Activated T-helper 1 cell treated with anti-CD3 and anti-CD28 coated beads, Interleukin-12 subunit alpha, Interleukin-12 subunit beta, Interleukin-2, Interleukin-4 antibody, amounts not matched to agents 30 ng/mL and 10 ng/mL and 1 ng/mL, durations not matched to agents 14 hours and 24 hours and 36 hours (primary cell): ENCODE data around the gene PIK3R5. TPM values are rescaled to one million over a fixed set of nuclear protein-coding genes. Genes with fewer than 3 reads are reported as not detected.

Experiments
- DNase-seq: peaks from one replicate; pipeline ENCODE4 v3.0.0; 2021; ENCODE audit warnings: low spot score
- H3K27ac Mint-ChIP-seq: one replicate; pipeline ENCODE4 v1.8.0; 2021; ENCODE audit warnings: mild to moderate bottlenecking, mixed read lengths
- H3K27me3 Mint-ChIP-seq: one replicate; pipeline ENCODE4 v1.8.0; 2022; ENCODE audit warnings: mild to moderate bottlenecking, moderate library complexity, mixed read lengths; ENCODE audit not compliant: insufficient read depth
- H3K36me3 Mint-ChIP-seq: one replicate; pipeline ENCODE4 v1.8.0; 2021; ENCODE audit warnings: low read depth, mixed read lengths
- H3K4me1 Mint-ChIP-seq: one replicate; pipeline ENCODE4 v1.8.0; 2021; ENCODE audit warnings: low read depth, mixed read lengths
- H3K4me3 Mint-ChIP-seq: one replicate; pipeline ENCODE4 v1.8.0; 2021; ENCODE audit warnings: mild to moderate bottlenecking, moderate library complexity, mixed read lengths
- H3K9me3 Mint-ChIP-seq: one replicate; pipeline ENCODE4 v1.8.0; 2021; ENCODE audit warnings: mixed read lengths
- intact Hi-C: fragments of 100-400 bp; cut with micrococcal nuclease; formaldehyde crosslinking; loops from one replicate; pipeline ENCODE4 v1.15.1; 2024
- total RNA-seq: library from RNA; stranded (reverse); gene quantifications from 2 replicates; pipeline ENCODE4 v1.2.3, GENCODE V29; 2022

Gene PIK3R5
- total RNA-seq, 1 donor from 2014 or later, result 33.6 TPM

GRCh38 chr17:8909586-8910270, 55.8 kb downstream of the PIK3R5 start:
- DNase-seq, result no peak
- Mint-ChIP-seq H3K36me3 (peaks cover 31% of the 10 kb centered on the region), H3K27ac (no peak overlapping the region), H3K27me3 (no peaks in the 10 kb centered on the region), H3K4me3 (no peak overlapping the region), H3K9me3 (no peaks in the 10 kb centered on the region), H3K4me1 (peaks cover 9% of the 10 kb centered on the region)
- intact Hi-C loops, result no loop called here

DNA sequence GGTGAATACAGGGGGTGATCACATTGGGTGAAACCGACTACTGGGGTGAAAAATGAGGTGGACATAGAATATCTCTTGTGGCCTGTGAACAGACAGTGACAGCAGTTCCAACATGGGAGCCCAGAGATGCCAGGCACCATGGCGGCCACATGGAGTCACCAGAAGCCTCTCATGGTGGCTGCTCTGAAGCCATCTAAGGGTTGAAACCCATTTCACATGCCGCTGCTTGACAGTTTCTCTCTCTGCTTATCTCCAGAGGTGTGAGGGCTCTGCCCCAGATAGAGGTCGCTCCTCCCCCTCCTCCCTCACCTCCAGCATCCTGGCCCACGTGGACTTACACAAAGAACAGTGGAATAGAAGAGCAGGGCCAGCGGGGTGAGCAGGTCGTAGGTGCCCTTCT, 60.2 kb downstream of the PIK3R5 start:
- Mint-ChIP-seq H3K27me3 (no peaks in the 10 kb centered on the region), H3K27ac (no peak overlapping the region)
- intact Hi-C loops, result no loop called here

DNA sequence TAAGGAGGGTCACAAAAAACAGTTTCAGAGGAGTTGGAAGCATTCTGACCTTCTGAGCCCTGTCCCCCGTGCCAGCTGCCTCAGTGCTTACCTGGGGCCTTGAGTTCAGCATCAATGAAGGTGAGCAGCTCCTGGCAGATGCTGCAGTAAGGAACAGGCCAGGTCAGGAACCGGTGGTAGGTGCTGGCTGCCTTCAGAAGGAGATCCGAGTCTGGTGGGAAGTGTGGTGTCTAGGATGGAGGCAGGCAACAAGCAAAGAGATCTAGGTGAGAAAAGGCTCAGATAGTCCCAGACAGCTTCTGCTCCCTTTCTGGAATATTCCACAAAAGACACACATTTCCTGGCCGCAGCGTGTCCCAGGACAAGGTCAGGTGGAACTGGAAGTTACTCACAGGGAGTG, 60.8 kb downstream of the PIK3R5 start:
- Mint-ChIP-seq H3K9me3 (no peaks in the 10 kb centered on the region), H3K4me3 (no peak overlapping the region), H3K27me3 (no peaks in the 10 kb centered on the region), H3K36me3 (peaks cover 54% of the 10 kb centered on the region), H3K4me1 (peaks cover 33% of the 10 kb centered on the region), H3K27ac (peak overlapping the region; percentile 8)
- intact Hi-C loops, result no loop called here
- DNase-seq, result no peak

More for the DNA sequence above, 60.2 kb downstream of the PIK3R5 start:
- Mint-ChIP-seq H3K9me3 (no peaks in the 10 kb centered on the region), H3K36me3 (peaks cover 49% of the 10 kb centered on the region), H3K4me1 (peaks cover 26% of the 10 kb centered on the region), H3K4me3 (no peak overlapping the region)
- DNase-seq, result no peak

DNA sequence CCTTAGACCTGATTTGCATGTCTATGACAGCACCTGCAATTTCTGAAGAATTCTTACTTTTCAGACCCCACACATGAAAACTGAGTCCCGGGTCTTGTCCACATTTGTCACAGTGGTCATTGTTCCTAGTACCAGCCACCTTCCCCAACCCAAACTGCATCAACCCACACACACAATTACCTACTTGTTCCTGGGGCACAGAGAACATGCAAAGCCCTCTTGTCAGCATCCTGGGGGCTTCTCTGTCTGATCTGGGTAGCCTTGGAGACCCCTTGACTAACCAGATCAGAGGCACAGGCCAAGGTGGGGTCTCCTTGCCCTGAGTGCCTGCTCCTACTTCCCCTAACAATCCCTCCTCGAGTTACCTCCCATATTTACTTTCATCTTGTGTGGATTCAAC, 61.3 kb downstream of the PIK3R5 start:
- DNase-seq, result no peak
- peak overlapping the region; percentile 8 for H3K27ac Mint-ChIP-seq
- H3K27me3 Mint-ChIP-seq, result no peaks in the 10 kb centered on the region
- H3K36me3 Mint-ChIP-seq, result peaks cover 55% of the 10 kb centered on the region
- H3K9me3 Mint-ChIP-seq, result no peaks in the 10 kb centered on the region
- no peak overlapping the region for H3K4me3 Mint-ChIP-seq
- intact Hi-C loops, result no loop called here
- H3K4me1 Mint-ChIP-seq, result peaks cover 38% of the 10 kb centered on the region

- Mint-ChIP-seq H3K4me1 (peaks cover 67% of the 10 kb centered on the region), H3K4me3 (peak overlapping the region; percentile 51), H3K27ac (peak overlapping the region; percentile 93), H3K27me3 (no peaks in the 10 kb centered on the region), H3K9me3 (no peaks in the 10 kb centered on the region), H3K36me3 (peaks cover 71% of the 10 kb centered on the region)
- no peak for DNase-seq
- intact Hi-C loops, result no loop called here
Observed at GRCh38 chr17:8900626-8901585, 64.6 kb downstream of the PIK3R5 start.

DNA sequence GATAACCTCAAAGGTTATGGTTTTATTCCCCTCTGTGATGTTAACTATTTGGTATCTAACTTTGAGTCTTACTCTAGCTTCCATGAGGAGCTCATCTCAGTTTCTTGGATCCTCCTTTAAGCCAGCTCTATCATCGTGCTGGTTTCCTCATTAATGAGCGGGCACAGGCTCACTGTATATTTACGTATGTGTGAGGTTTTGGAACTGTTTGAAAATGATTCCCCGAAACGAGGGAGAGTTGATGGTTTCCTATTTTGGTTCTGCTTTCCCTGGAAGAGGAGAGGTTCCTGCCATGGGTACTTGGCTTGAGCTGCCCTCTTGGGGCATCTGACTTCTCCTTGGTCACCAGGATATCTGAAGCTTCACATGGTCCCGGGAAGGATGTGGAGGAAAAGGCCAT, 65.3 kb downstream of the PIK3R5 start:
- DNase-seq, result no peak
- H3K9me3 Mint-ChIP-seq, result no peaks in the 10 kb centered on the region
- H3K27ac Mint-ChIP-seq, result peak overlapping the region; percentile 93
- no peaks in the 10 kb centered on the region for H3K27me3 Mint-ChIP-seq
- H3K36me3 Mint-ChIP-seq, result peaks cover 73% of the 10 kb centered on the region
- peaks cover 70% of the 10 kb centered on the region for H3K4me1 Mint-ChIP-seq
- H3K4me3 Mint-ChIP-seq, result peak overlapping the region; percentile 42
- intact Hi-C loops, result no loop called here

- intact Hi-C loops, result loop anchor here (1.0 to 5.0 kb wide), 8 partner anchors 37 to 461 kb away; partner anchors contain the start of genes NDEL1 and PIK3R5
- Mint-ChIP-seq H3K4me1 (peaks cover 77% of the 10 kb centered on the region), H3K27me3 (no peaks in the 10 kb centered on the region), H3K4me3 (peak overlapping the region; percentile 51), H3K36me3 (peaks cover 64% of the 10 kb centered on the region), H3K9me3 (no peaks in the 10 kb centered on the region), H3K27ac (peak overlapping the region; percentile 93)
- DNase-seq, result no peak
Observed at GRCh38 chr17:8898636-8899035, 66.9 kb downstream of the PIK3R5 start.

DNA sequence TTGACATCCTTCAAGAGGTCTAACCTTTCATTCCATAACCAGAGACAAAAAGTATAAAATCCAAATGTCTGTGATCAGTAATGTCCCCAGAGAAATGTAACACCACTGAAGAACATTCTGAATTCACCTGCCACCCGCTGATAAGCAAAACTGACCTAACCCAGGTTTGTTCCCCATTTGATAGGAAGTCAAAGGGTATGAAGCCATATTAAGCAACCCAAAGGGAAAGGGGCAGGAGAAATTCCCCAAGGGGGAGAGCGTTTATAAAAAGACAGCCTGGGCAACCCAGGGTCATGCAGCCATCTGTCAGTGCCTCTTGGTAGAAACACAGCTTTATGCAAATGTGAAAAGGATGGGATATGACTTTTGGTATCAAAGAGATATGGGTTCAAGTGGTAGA, 67.4 kb downstream of the PIK3R5 start:
- no peaks in the 10 kb centered on the region for H3K27me3 Mint-ChIP-seq
- peak overlapping the region; percentile 23 for H3K27ac Mint-ChIP-seq
- H3K36me3 Mint-ChIP-seq, result peaks cover 64% of the 10 kb centered on the region
- no peak overlapping the region for H3K4me3 Mint-ChIP-seq
- H3K4me1 Mint-ChIP-seq, result peaks cover 79% of the 10 kb centered on the region
- intact Hi-C loops, result loop anchor here (2.0 to 5.0 kb wide), 5 partner anchors 39 to 461 kb away; partner anchors contain the start of genes NDEL1 and PIK3R5
- H3K9me3 Mint-ChIP-seq, result no peaks in the 10 kb centered on the region
- no peak for DNase-seq

- no peak overlapping the region for H3K4me3 Mint-ChIP-seq
- H3K9me3 Mint-ChIP-seq, result no peaks in the 10 kb centered on the region
- H3K27me3 Mint-ChIP-seq, result no peaks in the 10 kb centered on the region
- peak overlapping the region; percentile 27 for H3K27ac Mint-ChIP-seq
- peaks cover 90% of the 10 kb centered on the region for H3K4me1 Mint-ChIP-seq
- intact Hi-C loops, result loop anchor here (5.0 kb wide), 2 partner anchors 110 to 460 kb away; partner anchors contain the start of gene NDEL1
- H3K36me3 Mint-ChIP-seq, result peaks cover 72% of the 10 kb centered on the region
- no peak for DNase-seq
Observed at GRCh38 chr17:8896641-8897635, 68.6 kb downstream of the PIK3R5 start.

DNA sequence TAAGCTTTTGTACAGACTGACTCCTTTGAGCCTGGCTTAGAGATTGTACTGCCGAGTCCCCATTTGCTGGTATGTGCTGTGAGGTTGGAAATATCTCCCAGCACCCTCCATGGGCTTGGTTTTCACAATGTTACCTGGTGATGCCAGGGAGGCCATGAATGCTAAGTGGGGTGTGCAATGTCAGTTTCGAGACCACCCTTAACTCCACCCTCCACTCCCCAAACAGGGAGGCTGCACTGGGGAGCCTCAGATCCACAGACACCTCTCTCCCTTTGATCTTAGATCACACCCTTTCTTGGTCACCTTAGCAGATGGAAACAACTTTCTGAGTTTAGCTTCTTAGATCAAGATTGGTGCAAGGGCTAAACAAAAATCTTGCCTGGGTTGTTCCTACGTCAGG, 69.4 kb downstream of the PIK3R5 start:
- H3K27me3 Mint-ChIP-seq, result no peaks in the 10 kb centered on the region
- no peak overlapping the region for H3K4me3 Mint-ChIP-seq
- H3K36me3 Mint-ChIP-seq, result peaks cover 66% of the 10 kb centered on the region
- no peak for DNase-seq
- no peaks in the 10 kb centered on the region for H3K9me3 Mint-ChIP-seq
- H3K27ac Mint-ChIP-seq, result no peak overlapping the region
- intact Hi-C loops, result loop anchor here (5.0 kb wide), 2 partner anchors 109 to 459 kb away; partner anchors contain the start of gene NDEL1
- H3K4me1 Mint-ChIP-seq, result peaks cover 84% of the 10 kb centered on the region

DNA sequence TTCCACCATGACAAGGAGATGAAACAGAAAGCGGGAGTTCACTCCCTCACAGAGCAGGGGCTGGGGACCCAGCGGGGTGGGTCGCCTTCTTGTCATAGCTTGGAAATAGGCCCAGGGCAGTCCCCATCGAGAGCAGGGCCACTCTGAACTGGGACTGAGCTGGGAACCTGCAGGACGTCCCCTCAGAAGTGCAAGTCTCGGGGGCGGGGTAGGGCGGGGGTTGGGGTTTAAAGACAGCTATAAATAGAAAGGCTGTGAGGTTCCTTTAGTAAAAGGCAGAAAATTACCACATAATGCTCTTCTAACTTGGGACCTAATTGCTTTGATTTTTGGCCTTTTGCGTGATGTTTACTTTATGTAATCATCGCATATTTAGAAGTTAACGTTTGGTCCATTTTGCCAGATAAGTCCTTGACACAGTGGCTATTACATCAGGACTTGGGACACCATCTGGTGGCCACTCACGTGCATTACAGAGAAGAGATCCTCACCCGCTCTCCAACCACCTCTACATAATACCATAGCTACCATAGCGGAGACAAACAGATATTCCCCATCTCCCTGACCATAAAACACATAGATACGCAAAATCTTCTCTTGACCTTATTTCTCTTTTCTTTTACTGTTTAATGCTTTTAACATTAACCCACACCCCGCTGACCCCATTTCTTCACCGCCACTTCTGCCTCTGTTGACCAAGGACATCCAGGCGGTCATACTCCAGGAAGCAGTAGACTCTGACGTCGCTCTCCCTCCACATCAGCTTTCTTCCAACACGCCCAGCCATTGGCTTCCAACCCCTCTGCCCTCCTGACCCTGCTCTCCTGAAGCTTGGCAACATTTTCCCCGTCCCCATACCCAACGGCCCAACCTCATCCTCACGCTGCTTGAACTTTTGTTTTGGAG, 70.6 kb downstream of the PIK3R5 start:
- peak overlapping the region; percentile 52 for H3K4me3 Mint-ChIP-seq

More for the DNA sequence above, 70.6 kb downstream of the PIK3R5 start:
- Mint-ChIP-seq H3K27me3 (no peaks in the 10 kb centered on the region), H3K9me3 (no peaks in the 10 kb centered on the region), H3K4me1 (peaks cover 72% of the 10 kb centered on the region), H3K27ac (peak overlapping the region; percentile 72), H3K36me3 (peaks cover 55% of the 10 kb centered on the region)
- DNase-seq, result no peak
- intact Hi-C loops, result loop anchor here (2.0 to 5.0 kb wide), 3 partner anchors 108 to 458 kb away; partner anchors contain the start of gene NDEL1
